Mesenchymal stem cell (in vitro differentiated cells and primary cell): Measurements from ENCODE around the gene EAF1.
A peak's percentile ranks its signal among the peaks of the same experiment; 100 is the strongest.

Experiments
- DNase-seq: peaks from one replicate; pipeline ENCODE4 v3.0.0-alpha.2; 2013
- H2AFZ ChIP-seq: one replicate; pipeline ENCODE4 v1.6.1; 2013; ENCODE audit warnings: low read depth, mild to moderate bottlenecking, control low read depth, inconsistent platforms, low read length, moderate library complexity
- H2AK5ac ChIP-seq: 2 replicates; pipeline ENCODE4 v1.6.1; 2013; ENCODE audit warnings: low read length, moderate library complexity, mild to moderate bottlenecking, inconsistent platforms; ENCODE audit not compliant: severe bottlenecking
- H2BK120ac ChIP-seq: one replicate; pipeline ENCODE4 v1.6.1; 2013; ENCODE audit warnings: low read depth, mild to moderate bottlenecking, inconsistent platforms, low read length, moderate library complexity
- H2BK12ac ChIP-seq, 2 experiments: one replicate each; pipeline ENCODE4 v1.6.1; 2013; ENCODE audit warnings: inconsistent platforms in 2 of 2, low read length in 2 of 2, mild to moderate bottlenecking in 2 of 2, moderate library complexity in 2 of 2, control low read depth in 1 of 2
- H2BK15ac ChIP-seq: one replicate; pipeline ENCODE4 v1.6.1; 2013; ENCODE audit warnings: mild to moderate bottlenecking, low read depth, inconsistent platforms; ENCODE audit not compliant: poor library complexity, severe bottlenecking
- H2BK5ac ChIP-seq: 2 replicates; pipeline ENCODE4 v1.6.1; 2013; ENCODE audit warnings: low read depth, mild to moderate bottlenecking, low read length, control low read depth, inconsistent platforms; ENCODE audit not compliant: poor library complexity, severe bottlenecking
- H3K14ac ChIP-seq, 2 experiments: one replicate each; pipeline ENCODE4 v1.6.1; 2013; ENCODE audit warnings: inconsistent platforms in 2 of 2, low read length in 2 of 2, control low read depth in 1 of 2, mild to moderate bottlenecking in 1 of 2, moderate library complexity in 1 of 2
- H3K18ac ChIP-seq, 2 experiments: one replicate each; pipeline ENCODE4 v1.6.1; 2013; ENCODE audit warnings: inconsistent platforms in 2 of 2, low read length in 2 of 2, control low read depth in 1 of 2, low read depth in 1 of 2, mild to moderate bottlenecking in 1 of 2
- H3K23ac ChIP-seq, 2 experiments: one replicate each; pipeline ENCODE4 v1.6.1; 2013; ENCODE audit warnings: inconsistent platforms in 2 of 2, low read length in 2 of 2, mild to moderate bottlenecking in 2 of 2, moderate library complexity in 2 of 2, control low read depth in 1 of 2
- H3K27ac ChIP-seq: 2 replicates; pipeline ENCODE4 v1.5.1; 2013; ENCODE audit warnings: mild to moderate bottlenecking, moderate library complexity, low read length, control low read depth, inconsistent platforms; ENCODE audit not compliant: poor library complexity, severe bottlenecking
- H3K27me3 ChIP-seq, 2 experiments: 2 replicates each; pipeline versions ENCODE4 v1.6.1 to v1.7.0; 2013; ENCODE audit warnings: low read length in 2 of 2, mild to moderate bottlenecking in 2 of 2, moderate library complexity in 2 of 2, control low read depth in 1 of 2, inconsistent platforms in 1 of 2; ENCODE audit not compliant: control insufficient read depth in 1 of 2, insufficient read depth in 1 of 2
- H3K36me3 ChIP-seq, 2 experiments: 2 replicates each; pipeline versions ENCODE4 v1.6.1 to v1.7.0; 2013; ENCODE audit warnings: low read length in 2 of 2, control low read depth in 1 of 2, inconsistent platforms in 1 of 2, low read depth in 1 of 2, mild to moderate bottlenecking in 1 of 2; ENCODE audit not compliant: insufficient read depth in 2 of 2, control insufficient read depth in 1 of 2
- H3K4ac ChIP-seq, 2 experiments: one replicate each; pipeline ENCODE4 v1.6.1; 2013; ENCODE audit warnings: inconsistent platforms in 2 of 2, low read length in 2 of 2, mild to moderate bottlenecking in 2 of 2, moderate library complexity in 2 of 2, control low read depth in 1 of 2, low read depth in 1 of 2
- H3K4me1 ChIP-seq: 2 replicates; pipeline ENCODE4 v1.6.1; 2013; ENCODE audit warnings: low read depth, low read length, control low read depth; ENCODE audit not compliant: control insufficient read depth, insufficient read depth
- H3K4me2 ChIP-seq: 2 replicates; pipeline ENCODE4 v1.6.1; 2013; ENCODE audit warnings: low read length, mild to moderate bottlenecking, inconsistent platforms; ENCODE audit not compliant: poor library complexity, severe bottlenecking
- H3K4me3 ChIP-seq, 2 experiments: 2 replicates each; pipeline versions ENCODE4 v1.5.1 to v1.7.0; 2013; ENCODE audit warnings: low read length in 2 of 2, mild to moderate bottlenecking in 2 of 2, control low read depth in 1 of 2, low read depth in 1 of 2; ENCODE audit not compliant: insufficient read depth in 1 of 2
- H3K79me1 ChIP-seq: replicated peaks from 2 replicates; pipeline ENCODE4 v1.6.1; 2013; ENCODE audit warnings: mild to moderate bottlenecking, control low read depth, low read length, inconsistent platforms; ENCODE audit not compliant: poor library complexity, severe bottlenecking
- H3K9ac ChIP-seq: 2 replicates; pipeline ENCODE4 v1.7.0; 2013; ENCODE audit warnings: mild to moderate bottlenecking, low read length, moderate library complexity
- H3K9me3 ChIP-seq: 2 replicates; pipeline ENCODE4 v1.7.0; 2013; ENCODE audit warnings: mild to moderate bottlenecking, low read length; ENCODE audit not compliant: control insufficient read depth
- H4K8ac ChIP-seq: one replicate; pipeline ENCODE4 v1.6.1; 2013; ENCODE audit warnings: inconsistent platforms, mild to moderate bottlenecking, low read length, moderate library complexity
- H4K91ac ChIP-seq: one replicate; pipeline ENCODE4 v1.6.1; 2013; ENCODE audit warnings: mild to moderate bottlenecking, low read length, inconsistent platforms
- WGBS: methylation state at CpG from one replicate; pipeline ENCODE4 v1.1.7; 2013; ENCODE audit warnings: mixed read lengths; 5-methylcytosine and 5-hydroxymethylcytosine counted together

The EAF1 gene

GRCh38 chr3:15453501-15453900 is 26.1 kb downstream of the EAF1 start:
- no peak overlapping the region for H3K23ac ChIP-seq
- H3K27ac ChIP-seq: no peak overlapping the region
- H2BK120ac ChIP-seq: no peak overlapping the region
- no peak overlapping the region for H2BK12ac ChIP-seq
- H3K9ac ChIP-seq: no peak overlapping the region
- H3K4me1 ChIP-seq: no peaks in the 10 kb centered on the region
- H3K9me3 ChIP-seq: no peaks in the 10 kb centered on the region
- H4K8ac ChIP-seq: no peak overlapping the region
- no peak overlapping the region for H2BK5ac ChIP-seq
- H3K14ac ChIP-seq: peak overlapping the region in 1 of 2 experiments; percentile 26
- WGBS: 91% methylated on average over 7 of the region's 8 CpGs
- no peak for DNase-seq
- no peak overlapping the region for H3K4me2 ChIP-seq
- H3K18ac ChIP-seq: no peak overlapping the region
- H2BK15ac ChIP-seq: no peak overlapping the region
- H3K27me3 ChIP-seq: no peaks in the 10 kb centered on the region
- no peaks in the 10 kb centered on the region for H3K79me1 ChIP-seq
- peaks cover 11 to 35% of the 10 kb centered on the region in 2 experiments for H3K36me3 ChIP-seq
- no peak overlapping the region for H2AFZ ChIP-seq
- no peak overlapping the region for H2AK5ac ChIP-seq
- no peak overlapping the region for H4K91ac ChIP-seq
- H3K4me3 ChIP-seq: no peak overlapping the region
- H3K4ac ChIP-seq: no peak overlapping the region

GRCh38 chr3:15453991-15454625 is 26.7 kb downstream of the EAF1 start:
- Histone ChIP-seq H3K4me1 (no peaks in the 10 kb centered on the region), H2AK5ac (no peak overlapping the region), H3K79me1 (no peaks in the 10 kb centered on the region), H3K27ac (no peak overlapping the region), H3K9me3 (no peaks in the 10 kb centered on the region), H2BK12ac (no peak overlapping the region), H4K8ac (no peak overlapping the region), H2BK5ac (no peak overlapping the region), H2AFZ (no peak overlapping the region), H3K18ac (no peak overlapping the region), H3K4me2 (no peak overlapping the region), H3K36me3 (peaks cover 11 to 34% of the 10 kb centered on the region in 2 experiments), H4K91ac (no peak overlapping the region), H3K9ac (no peak overlapping the region), H3K23ac (no peak overlapping the region), H2BK15ac (no peak overlapping the region), H3K27me3 (no peaks in the 10 kb centered on the region), H3K4me3 (no peak overlapping the region), H3K4ac (peak overlapping the region in 1 of 2 experiments; percentile 6), H2BK120ac (no peak overlapping the region), H3K14ac (no peak overlapping the region)
- DNase-seq: no peak
- WGBS: 79% methylated on average over 9 of the region's 9 CpGs

- DNase-seq: no peak
- no peak overlapping the region for H4K8ac ChIP-seq
- no peak overlapping the region for H3K14ac ChIP-seq
- H2AFZ ChIP-seq: no peak overlapping the region
- H2BK120ac ChIP-seq: no peak overlapping the region
- no peak overlapping the region for H3K4me3 ChIP-seq
- H3K27ac ChIP-seq: no peak overlapping the region
- H2AK5ac ChIP-seq: no peak overlapping the region
- H3K23ac ChIP-seq: no peak overlapping the region
- H2BK12ac ChIP-seq: no peak overlapping the region
- peaks cover 8 to 26% of the 10 kb centered on the region in 2 experiments for H3K36me3 ChIP-seq
- H3K27me3 ChIP-seq: no peaks in the 10 kb centered on the region
- no peaks in the 10 kb centered on the region for H3K79me1 ChIP-seq
- no peak overlapping the region for H3K9ac ChIP-seq
- no peak overlapping the region for H2BK5ac ChIP-seq
- no peaks in the 10 kb centered on the region for H3K9me3 ChIP-seq
- no peak overlapping the region for H3K18ac ChIP-seq
- no peak overlapping the region for H4K91ac ChIP-seq
- H3K4ac ChIP-seq: no peak overlapping the region
- no peak overlapping the region for H3K4me2 ChIP-seq
- H3K4me1 ChIP-seq: no peaks in the 10 kb centered on the region
- no peak overlapping the region for H2BK15ac ChIP-seq
Observed at GRCh38 chr3:15454965-15455364, 27.6 kb downstream of the EAF1 start.

GRCh38 chr3:15455756-15456155 is 28.4 kb downstream of the EAF1 start:
- Histone ChIP-seq H3K4me3 (no peak overlapping the region), H2BK120ac (no peak overlapping the region), H2AFZ (no peak overlapping the region), H3K9ac (no peak overlapping the region), H4K8ac (no peak overlapping the region), H3K36me3 (peaks cover 8 to 19% of the 10 kb centered on the region in 2 experiments), H3K9me3 (no peaks in the 10 kb centered on the region), H3K18ac (no peak overlapping the region), H2AK5ac (no peak overlapping the region), H4K91ac (no peak overlapping the region), H2BK15ac (no peak overlapping the region), H3K4me1 (no peaks in the 10 kb centered on the region), H3K14ac (no peak overlapping the region), H3K4ac (no peak overlapping the region), H3K27ac (no peak overlapping the region), H3K23ac (no peak overlapping the region), H3K27me3 (no peaks in the 10 kb centered on the region), H3K79me1 (no peaks in the 10 kb centered on the region), H2BK5ac (no peak overlapping the region), H2BK12ac (no peak overlapping the region), H3K4me2 (no peak overlapping the region)
- whole genome bisulfite sequencing: 94% methylated on average over 7 of the region's 7 CpGs
- no peak for DNase-seq
